VCaP (cell line): Measurements from ENCODE around the gene RFX5.
A peak's percentile ranks its signal among the peaks of the same experiment; 100 is the strongest.

ENCODE experiments used
- H3K27ac ChIP-seq: fragments of 450-650 bp; 2 replicates; pipeline ENCODE4 v1.5.1; 2017
- CTCF ChIP-seq: fragments of 450-650 bp; conservative IDR thresholded peaks from 2 replicates; pipeline ENCODE4 v1.5.1; 2017; ENCODE audit warnings: mild to moderate bottlenecking, moderate library complexity

RFX5 gene

GRCh38 chr1:151373196-151373595 is 26.1 kb upstream of the RFX5 start:
- TF ChIP-seq CTCF, result no peak
- H3K27ac ChIP-seq, result peak overlapping the region; percentile 86

- no peak for TF ChIP-seq CTCF
- H3K27ac ChIP-seq, result peak within 1 kb of the TSS; percentile 86
Observed at GRCh38 chr1:151372058-151372934, 25.2 kb upstream of the RFX5 start, which contains the start of gene SELENBP1. Gene SELENBP1, minus strand, starts transcription at chr1:151372705. Its CDS starts 64 bp downstream, at chr1:151372641.

- no peak for TF ChIP-seq CTCF
- peak overlapping the region; percentile 86 for H3K27ac ChIP-seq
Observed at GRCh38 chr1:151371370-151372057, 24.5 kb upstream of the RFX5 start.

GRCh38 chr1:151370211-151370911 is 23.3 kb upstream of the RFX5 start:
- TF ChIP-seq CTCF, result no peak
- H3K27ac ChIP-seq, result peak overlapping the region; percentile 86

- no peak for TF ChIP-seq CTCF
- peak overlapping the region; percentile 86; the same call in 1 of the 2 replicates for H3K27ac ChIP-seq
Observed at GRCh38 chr1:151369621-151370048, 22.6 kb upstream of the RFX5 start.

- TF ChIP-seq CTCF, result no peak
- H3K27ac ChIP-seq, result 0 out of 2 replicates have a peak overlapping the region, but pooled peaks have one; percentile 86
Observed at GRCh38 chr1:151369302-151369610, 22.2 kb upstream of the RFX5 start.
